Naive thymus-derived CD4-positive, alpha-beta T cell (primary cell): ENCODE results near the gene RAPSN. TPM values are rescaled to one million over a fixed set of nuclear protein-coding genes. Genes with fewer than 3 reads are reported as not detected.
A peak's percentile ranks its signal among the peaks of the same experiment; 100 is the strongest.

ENCODE experiments used
- ATAC-seq: fragments of 150-1000 bp; cut with Tn5 transposase; 2 replicates; pipeline ENCODE4 v1.10.0; 2021; ENCODE audit warnings: mild to moderate bottlenecking, moderate library complexity
- CTCF ChIA-PET: fragments of 350-600 bp; sonication (Branson Sonifier 250); formaldehyde crosslinking; loops from one replicate; lab custom pipeline; 2021; ENCODE audit warnings: antibody characterized with exemption; lab: Charles Lee
- POLR2A ChIA-PET: fragments of 350-600 bp; sonication (Branson Sonifier 250); formaldehyde crosslinking; loops from one replicate; lab custom pipeline; 2021; ENCODE audit warnings: antibody characterized with exemption, inconsistent platforms; lab: Charles Lee
- DNase-seq, 9 donors: peaks; one replicate each; pipeline versions ENCODE4 v3.0.0 to v3.0.0-alpha.2; 2020 to 2022; ENCODE audit warnings: mixed read lengths in 1 of 9
- H3K27ac ChIP-seq: one replicate; pipeline ENCODE4 v1.7.0; 2013; ENCODE audit warnings: mild to moderate bottlenecking, low read depth, low read length, moderate library complexity
- H3K27me3 ChIP-seq, 2 donors: one replicate each; pipeline ENCODE4 v1.7.0; 2013; ENCODE audit warnings: low read length in 2 of 2, mild to moderate bottlenecking in 2 of 2, moderate library complexity in 2 of 2; ENCODE audit not compliant: control insufficient read depth in 2 of 2, insufficient read depth in 2 of 2
- H3K36me3 ChIP-seq, 3 experiments: 1 replicate in 2 of 3; 2 replicates in 1 of 3; pipeline ENCODE4 v1.7.0; 2013; ENCODE audit warnings: low read length in 3 of 3, mild to moderate bottlenecking in 3 of 3, moderate library complexity in 1 of 3; ENCODE audit not compliant: insufficient read depth in 3 of 3, control insufficient read depth in 2 of 3
- H3K4me1 ChIP-seq, 2 donors: one replicate each; pipeline ENCODE4 v1.7.0; 2013; ENCODE audit warnings: low read length in 2 of 2, mild to moderate bottlenecking in 2 of 2, moderate library complexity in 1 of 2; ENCODE audit not compliant: control insufficient read depth in 2 of 2, insufficient read depth in 2 of 2
- H3K4me3 ChIP-seq: 2 replicates; pipeline ENCODE4 v1.7.0; 2013; ENCODE audit warnings: mild to moderate bottlenecking, low read length
- H3K9me3 ChIP-seq, 3 experiments: 1 replicate in 2 of 3; 2 replicates in 1 of 3; pipeline ENCODE4 v1.7.0; 2013; ENCODE audit warnings: low read length in 3 of 3; ENCODE audit not compliant: control insufficient read depth in 2 of 3
- H3K27ac Mint-ChIP-seq, 9 donors: one replicate each; pipeline ENCODE4 v1.8.0; 2020 to 2022; ENCODE audit warnings: mixed read lengths in 9 of 9, mild to moderate bottlenecking in 8 of 9, moderate library complexity in 5 of 9, inconsistent platforms in 2 of 9
- H3K27me3 Mint-ChIP-seq, 5 donors: one replicate each; pipeline ENCODE4 v1.8.0; 2021 to 2022; ENCODE audit warnings: mixed read lengths in 5 of 5, mild to moderate bottlenecking in 1 of 5
- H3K36me3 Mint-ChIP-seq, 5 donors: one replicate each; pipeline ENCODE4 v1.8.0; 2020 to 2022; ENCODE audit warnings: mixed read lengths in 5 of 5, mild to moderate bottlenecking in 3 of 5, inconsistent platforms in 1 of 5
- H3K4me1 Mint-ChIP-seq, 7 donors: one replicate each; pipeline ENCODE4 v1.8.0; 2020 to 2022; ENCODE audit warnings: mixed read lengths in 7 of 7, mild to moderate bottlenecking in 3 of 7, inconsistent platforms in 1 of 7
- H3K4me3 Mint-ChIP-seq, 10 donors: one replicate each; pipeline ENCODE4 v1.8.0; 2020 to 2022; ENCODE audit warnings: mild to moderate bottlenecking in 10 of 10, mixed read lengths in 10 of 10, moderate library complexity in 6 of 10, inconsistent platforms in 2 of 10
- H3K9me3 Mint-ChIP-seq, 11 donors: one replicate each; pipeline ENCODE4 v1.8.0; 2020 to 2022; ENCODE audit warnings: mixed read lengths in 11 of 11, mild to moderate bottlenecking in 4 of 11, inconsistent platforms in 1 of 11, moderate library complexity in 1 of 11
- intact Hi-C, 2 donors: fragments of 100-400 bp; cut with micrococcal nuclease; formaldehyde crosslinking; loops; one replicate each; pipeline ENCODE4 v1.15.1; 2023
- polyA plus RNA-seq, 2 donors: library from polyadenylated mRNA; unstranded; fragments of 300-500 nt; fragmentation: Illumina TruSeq; gene quantifications; one replicate each; pipeline ENCODE4 v1.2.3, GENCODE V29; 2021
- total RNA-seq, 6 experiments: library from RNA in 5 of 6; stranded (reverse) in 5 of 6; gene quantifications; 1 replicate in 5 of 6; 2 replicates in 1 of 6; pipeline ENCODE4 v1.2.3 and lab custom pipeline; 2021 to 2026

RAPSN gene
- total and polyA plus RNA-seq, 7 experiments from 2014 or later, result 0.99 to 1.7 (median 1.4) TPM; not detected in 2

DNA sequence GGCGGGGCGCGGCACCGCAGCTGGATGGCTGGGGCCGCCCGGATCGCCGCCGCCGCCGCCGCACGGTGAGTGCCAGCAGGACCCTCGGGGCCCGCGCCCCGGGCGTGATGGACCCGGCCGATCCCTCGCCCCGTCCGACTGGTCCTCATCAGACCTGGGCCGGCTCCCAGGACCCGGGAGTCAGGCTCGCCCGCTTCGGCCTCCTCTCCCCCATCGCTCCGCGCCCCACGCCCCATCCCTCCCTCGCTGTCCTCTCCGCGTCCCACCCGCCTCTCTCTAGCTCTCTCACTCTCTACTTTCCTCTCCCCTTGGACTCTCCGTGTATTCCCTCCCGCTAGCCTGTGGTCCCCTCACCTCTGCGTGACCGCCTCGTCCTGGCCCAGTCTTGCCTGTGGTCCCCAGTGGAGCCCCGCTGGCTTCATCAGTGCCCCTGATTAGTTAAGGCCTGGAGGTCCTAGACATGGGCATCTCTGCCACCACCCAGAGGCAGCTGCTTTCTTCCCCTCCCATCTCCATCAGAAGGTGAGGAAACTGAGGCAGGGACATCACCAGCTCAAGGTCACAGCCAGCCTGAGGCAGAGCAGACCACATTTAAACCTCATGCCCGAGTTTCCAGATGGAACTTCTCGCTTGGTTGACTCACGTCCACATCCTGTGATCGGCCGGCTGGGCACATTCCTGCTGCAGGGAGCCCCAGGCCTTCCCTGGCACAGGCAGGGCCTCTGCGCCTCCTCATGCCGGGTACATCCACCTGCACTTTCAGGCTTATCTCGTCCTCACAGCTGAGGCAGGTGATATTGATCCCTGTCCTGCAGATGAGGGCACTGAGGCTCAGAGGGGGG lies 40.1 kb downstream of the RAPSN start:
- peak in 3 of 9 donors; percentile 23 to 27 (median 24) for DNase-seq
- peak overlapping the region; percentile 83 for H3K27ac ChIP-seq

GRCh38 chr11:47407746-47408590 lies 41.0 kb downstream of the RAPSN start, which contains the start of gene SLC39A13:
SLC39A13 (plus strand) TSS chr11:47408590; CDS start chr11:47410095, 1,505 bp downstream.
- intact Hi-C loops, result loop anchor here (1.0 to 10.0 kb wide), 12 partner anchors 14 to 472 kb away; partner anchors contain the start of genes CSTPP1 (in 2 of the 2), DDB2 (in 2 of the 2), PSMC3 (in 2 of the 2) and ACP2 (in 1 of the 2)
- Histone ChIP-seq H3K4me3 (peak within 1 kb of the TSS; percentile 71), H3K36me3 (peaks cover 0 to 10% (median 0%) of the 10 kb centered on the region in 3 experiments), H3K27ac (peak within 1 kb of the TSS; percentile 83), H3K27me3 (no peaks in the 10 kb centered on the region), H3K9me3 (no peaks in the 10 kb centered on the region), H3K4me1 (peaks cover 8 to 13% of the 10 kb centered on the region in 2 donors)
- Mint-ChIP-seq H3K4me3 (peak within 1 kb of the TSS; percentile 87 to 99 (median 91)), H3K4me1 (peaks cover 4 to 23% (median 21%) of the 10 kb centered on the region in 7 donors), H3K9me3 (no peaks in the 10 kb centered on the region), H3K27ac (peak within 1 kb of the TSS; percentile 90 to 98 (median 94)), H3K36me3 (no peaks in the 10 kb centered on the region), H3K27me3 (no peaks in the 10 kb centered on the region)
- DNase-seq, result peak; percentile 80 to 99 (median 88)
- ATAC-seq, result peak; percentile 91
- CTCF ChIA-PET, result interaction anchor here (1.0 to 8.3 kb wide), 5 partner anchors 15 to 137 kb away, joined by 3 to 140 read pairs (median 4); partner anchors contain the start of gene SPI1
- POLR2A ChIA-PET, result interaction anchor here (1.1 to 4.3 kb wide), 10 partner anchors 8 to 159 kb away, joined by 3 to 40 read pairs (median 8); partner anchors contain the start of genes ACP2 and MADD

More for the DNA sequence above, 40.1 kb downstream of the RAPSN start:
- intact Hi-C loops, result loop anchor here (1.0 to 10.0 kb wide), 12 partner anchors 15 to 473 kb away; partner anchors contain the start of genes CSTPP1 (in 2 of the 2), DDB2 (in 2 of the 2), PSMC3 (in 2 of the 2) and ACP2 (in 1 of the 2)
- no peaks in the 10 kb centered on the region for H3K27me3 Mint-ChIP-seq
- CTCF ChIA-PET, result interaction anchor here (0.9 to 8.3 kb wide), 3 partner anchors 17 to 37 kb away, joined by 3 to 140 read pairs (median 3); partner anchors contain the start of gene PSMC3
- peaks cover 0 to 17% (median 0%) of the 10 kb centered on the region in 3 experiments for H3K36me3 ChIP-seq
- peak overlapping the region; percentile 88 to 96 (median 92) for H3K27ac Mint-ChIP-seq
- peaks cover 4 to 25% (median 21%) of the 10 kb centered on the region in 7 donors for H3K4me1 Mint-ChIP-seq
- H3K36me3 Mint-ChIP-seq, result peaks cover 0 to 3% (median 0%) of the 10 kb centered on the region in 5 donors
- peaks cover 8 to 13% of the 10 kb centered on the region in 2 donors for H3K4me1 ChIP-seq
- H3K4me3 Mint-ChIP-seq, result peak overlapping the region; percentile 87 to 99 (median 91)
- no peaks in the 10 kb centered on the region for H3K9me3 ChIP-seq
- H3K27me3 ChIP-seq, result no peaks in the 10 kb centered on the region
- H3K9me3 Mint-ChIP-seq, result no peaks in the 10 kb centered on the region
- POLR2A ChIA-PET, result interaction anchor here (0.5 to 4.3 kb wide), 7 partner anchors 9 to 191 kb away, joined by 3 to 40 read pairs (median 7); partner anchors contain the start of genes ACP2 and MADD
- no peak for ATAC-seq
- H3K4me3 ChIP-seq, result peak overlapping the region; percentile 71

- CTCF ChIA-PET, result interaction anchor here (1.0 to 8.3 kb wide), 4 partner anchors 14 to 136 kb away, joined by 3 to 140 read pairs (median 5); partner anchors contain the start of gene SPI1
- H3K9me3 ChIP-seq, result no peaks in the 10 kb centered on the region
- Mint-ChIP-seq H3K9me3 (no peaks in the 10 kb centered on the region), H3K4me3 (peak overlapping the region; percentile 82 to 97 (median 88)), H3K27me3 (no peaks in the 10 kb centered on the region), H3K36me3 (no peaks in the 10 kb centered on the region), H3K4me1 (peaks cover 4 to 23% (median 21%) of the 10 kb centered on the region in 7 donors), H3K27ac (peak overlapping the region; percentile 84 to 98 (median 92))
- DNase-seq, result no peak
- peaks cover 0 to 10% (median 0%) of the 10 kb centered on the region in 3 experiments for H3K36me3 ChIP-seq
- peak overlapping the region; percentile 57 for H3K4me3 ChIP-seq
- intact Hi-C loops, result loop anchor here in 1 of 2 donors (5.0 to 10.0 kb wide), 2 partner anchors 192 to 230 kb away; partner anchors contain the start of genes ARFGAP2 and DDB2
- H3K27ac ChIP-seq, result peak overlapping the region; percentile 82
- peaks cover 8 to 13% of the 10 kb centered on the region in 2 donors for H3K4me1 ChIP-seq
- ATAC-seq, result no peak
- POLR2A ChIA-PET, result interaction anchor here (0.8 to 4.3 kb wide), 7 partner anchors 10 to 33 kb away, joined by 3 to 40 read pairs (median 7); partner anchors contain the start of gene SPI1
- no peaks in the 10 kb centered on the region for H3K27me3 ChIP-seq
Observed at GRCh38 chr11:47406896-47407745, 41.8 kb downstream of the RAPSN start.

- Histone ChIP-seq H3K4me1 (peaks cover 10 to 12% of the 10 kb centered on the region in 2 donors), H3K36me3 (no peaks in the 10 kb centered on the region), H3K27me3 (no peaks in the 10 kb centered on the region), H3K4me3 (no peak overlapping the region), H3K9me3 (no peaks in the 10 kb centered on the region), H3K27ac (no peak overlapping the region)
- H3K27me3 Mint-ChIP-seq, result no peaks in the 10 kb centered on the region
- DNase-seq, result no peak
- H3K27ac Mint-ChIP-seq, result no peak overlapping the region
- intact Hi-C loops, result loop anchor here in 1 of 2 donors (10.0 kb wide), 1 partner anchor 189 kb away; the partner anchor contains the start of gene DDB2
- no peaks in the 10 kb centered on the region for H3K36me3 Mint-ChIP-seq
- H3K4me1 Mint-ChIP-seq, result peaks cover 12 to 33% (median 26%) of the 10 kb centered on the region in 7 donors
- ChIA-PET POLR2A (interaction anchor here (0.7 to 3.6 kb wide), 7 partner anchors 11 to 471 kb away, joined by 3 to 41 read pairs (median 3); partner anchors contain the start of gene PSMC3), CTCF (interaction anchor here (1.1 to 1.7 kb wide), 3 partner anchors 8 to 32 kb away, joined by 3 to 6 read pairs (median 4); no protein-coding TSS in a partner anchor)
- ATAC-seq, result no peak
- H3K4me3 Mint-ChIP-seq, result no peak overlapping the region
- H3K9me3 Mint-ChIP-seq, result no peaks in the 10 kb centered on the region
Observed at GRCh38 chr11:47403571-47403970, 45.4 kb downstream of the RAPSN start.

GRCh38 chr11:47403135-47403534 lies 45.8 kb downstream of the RAPSN start:
- Histone ChIP-seq H3K36me3 (no peaks in the 10 kb centered on the region), H3K27ac (no peak overlapping the region), H3K9me3 (no peaks in the 10 kb centered on the region), H3K4me1 (peaks cover 10 to 12% of the 10 kb centered on the region in 2 donors), H3K27me3 (no peaks in the 10 kb centered on the region), H3K4me3 (no peak overlapping the region)
- Mint-ChIP-seq H3K9me3 (no peaks in the 10 kb centered on the region), H3K36me3 (no peaks in the 10 kb centered on the region), H3K4me1 (peaks cover 16 to 37% (median 28%) of the 10 kb centered on the region in 7 donors), H3K27ac (peak overlapping the region in 3 of 9 donors; percentile 28 to 78 (median 45)), H3K4me3 (no peak overlapping the region), H3K27me3 (no peaks in the 10 kb centered on the region)
- ChIA-PET CTCF (interaction anchor here (1.1 to 1.7 kb wide), 3 partner anchors 9 to 31 kb away, joined by 3 to 6 read pairs (median 4); no protein-coding TSS in a partner anchor), POLR2A (interaction anchor here (0.7 to 3.6 kb wide), 6 partner anchors 11 to 447 kb away, joined by 3 to 41 read pairs (median 3); partner anchors contain the start of gene PSMC3)
- DNase-seq (no peak), ATAC-seq (no peak)
- intact Hi-C loops, result loop anchor here in 1 of 2 donors (10.0 kb wide), 1 partner anchor 188 kb away; the partner anchor contains the start of gene DDB2
